ENCODE results near the gene BTBD9. TPM values are rescaled to one million over a fixed set of nuclear protein-coding genes. Genes with fewer than 3 reads are reported as not detected.

BTBD9 gene
- total RNA-seq, 1 experiment from 2014 or later = 6.5 TPM

DNA sequence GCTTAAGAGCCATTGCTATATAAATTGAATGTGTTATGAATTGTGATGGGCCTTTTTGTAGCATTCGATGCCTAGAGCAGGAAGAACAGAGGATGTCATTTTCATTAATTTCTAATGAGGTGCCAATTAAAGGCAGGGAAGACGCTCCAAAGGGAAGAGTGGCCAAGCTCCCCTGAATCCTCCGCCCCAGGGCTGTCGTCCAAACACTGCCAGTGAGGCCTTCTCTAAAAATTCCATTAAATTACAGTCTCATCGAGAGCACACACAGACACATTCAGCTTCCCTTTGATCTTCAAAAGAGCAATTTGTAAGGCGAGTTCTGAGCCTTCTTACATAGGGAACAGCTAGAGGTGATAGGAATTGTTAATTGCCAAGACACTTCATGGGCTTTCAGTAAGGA lies 520.2 kb downstream of the BTBD9 start:
- no peak for DNase-seq (ENCODE audit: low read depth)

DNA sequence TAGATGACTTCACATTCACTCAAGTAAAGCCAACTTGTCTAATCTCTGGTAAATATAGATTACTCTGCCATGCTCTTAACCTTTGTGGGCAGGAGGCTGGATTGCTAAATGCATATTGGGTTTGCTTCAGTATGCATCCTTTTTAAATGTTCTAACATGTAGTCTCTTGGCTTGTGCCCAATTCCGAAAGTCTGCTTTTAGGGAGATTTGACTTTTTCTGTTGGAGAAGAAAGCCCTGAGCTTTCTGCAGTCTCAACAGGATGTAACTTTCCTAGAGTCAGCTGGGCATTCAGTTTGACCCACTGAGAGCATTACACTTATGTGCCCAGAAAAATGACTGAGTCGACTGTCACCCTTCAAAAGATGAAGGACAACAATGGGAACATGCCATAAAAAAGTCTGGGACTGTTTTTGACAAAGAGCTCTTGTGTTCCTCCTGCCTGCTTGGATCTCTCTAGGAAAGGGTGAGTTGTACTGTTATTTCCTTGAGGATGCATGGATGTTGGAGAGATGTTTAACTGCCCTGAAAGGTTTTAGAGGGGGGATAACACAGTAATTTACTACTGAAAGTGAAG lies 520.9 kb downstream of the BTBD9 start:
- DNase-seq (ENCODE audit: low read depth) = no peak

Other genes starting within 250 kb of the BTBD9 start
- 230 and 245 TPM in 2 replicates for gene GLO1, start 63.2 kb upstream of the BTBD9 start, total RNA-seq (2014; rRNA removed)
- not detected in 2 replicates for gene DNAH8, start 75.4 kb upstream of the BTBD9 start, total RNA-seq (2014; rRNA removed)

Data from LHCN-M2 (cell line).